Aorta (tissue), 5 donors: ENCODE measurements around the gene CSNK1A1. TPM values are rescaled to one million over a fixed set of nuclear protein-coding genes. Genes with fewer than 3 reads are reported as not detected.

Experiments used
- ATAC-seq: fragments of 200-7000 bp; cut with Tn5 transposase; one replicate; pipeline ENCODE4 v1.9.1; 2022; ENCODE audit warnings: moderate library complexity; ENCODE audit not compliant: low FRiP score
- DNase-seq, 2 donors: peaks; one replicate each; pipeline ENCODE4 v3.0.0-alpha.2; 2020
- H3K27ac ChIP-seq, 2 donors: one replicate each; pipeline ENCODE4 v1.5.1; 2013; ENCODE audit warnings: low read length in 2 of 2, mild to moderate bottlenecking in 2 of 2, moderate library complexity in 2 of 2, control low read depth in 1 of 2, inconsistent platforms in 1 of 2, low read depth in 1 of 2
- H3K27me3 ChIP-seq, 2 donors: one replicate each; pipeline ENCODE4 v1.6.1; 2013; ENCODE audit warnings: control low read depth in 1 of 2, low read length in 1 of 2, mild to moderate bottlenecking in 1 of 2, moderate library complexity in 1 of 2; ENCODE audit not compliant: insufficient read depth in 2 of 2, control insufficient read depth in 1 of 2
- H3K36me3 ChIP-seq, 2 donors: one replicate each; pipeline ENCODE4 v1.6.1; 2013; ENCODE audit warnings: control low read depth in 1 of 2, low read length in 1 of 2, mild to moderate bottlenecking in 1 of 2; ENCODE audit not compliant: insufficient read depth in 2 of 2, control insufficient read depth in 1 of 2
- H3K4me1 ChIP-seq, 2 donors: one replicate each; pipeline ENCODE4 v1.6.1; 2013; ENCODE audit warnings: low read length in 2 of 2, control low read depth in 1 of 2, mild to moderate bottlenecking in 1 of 2, moderate library complexity in 1 of 2; ENCODE audit not compliant: insufficient read depth in 2 of 2, control insufficient read depth in 1 of 2
- H3K4me3 ChIP-seq, 2 donors: one replicate each; pipeline ENCODE4 v1.5.1; 2013; ENCODE audit warnings: low read length in 2 of 2, control low read depth in 1 of 2, mild to moderate bottlenecking in 1 of 2
- H3K9me3 ChIP-seq: one replicate; pipeline ENCODE4 v1.6.1; 2013; ENCODE audit warnings: mild to moderate bottlenecking, low read length; ENCODE audit not compliant: control insufficient read depth
- WGBS, 2 donors: extraction: QIAGEN DNeasy Blood & Tissue Kit; methylation state at CpG; one replicate each; pipeline ENCODE4 v1.1.7; 2013; 5-methylcytosine and 5-hydroxymethylcytosine counted together
- intact Hi-C, 2 donors: fragments of 100-400 bp; cut with DNase I; formaldehyde crosslinking; loops; one replicate each; pipeline versions ENCODE4 v1.14.2 to v1.15.0; 2022
- polyA plus RNA-seq, 2 donors: library from polyadenylated mRNA; stranded (reverse); fragments of 200-250 nt; gene quantifications; one replicate each; pipeline ENCODE4 v1.2.3, GENCODE V29; 2013
- total RNA-seq, 2 donors: library from RNA; stranded (reverse); fragmentation: NEBNext Ultra II Directional; extraction: Animal tissue kit (Norgen Biotek cat#: 25700); gene quantifications; one replicate each; pipeline ENCODE4 v1.2.1, GENCODE V29; 2021
- donor health status: healthy with polysubstance abuse.
- donor health status: Bipolar disorder and iron deficiency.
- donor health status: DM: no; HTN: no; CAD: no.
- donor health status: DM: no; HTN: no; CAD: no.
- donor health status: DM: yes; HTN: yes; CAD: no.

The CSNK1A1 gene
- total and polyA plus RNA-seq, 4 donors = 100 to 242 (median 164) TPM

- ATAC-seq = peak; percentile 76
- no peaks in the 10 kb centered on the region for H3K27me3 ChIP-seq
Measured at GRCh38 chr5:149456597-149457392, 94.4 kb downstream of the CSNK1A1 start.

DNA sequence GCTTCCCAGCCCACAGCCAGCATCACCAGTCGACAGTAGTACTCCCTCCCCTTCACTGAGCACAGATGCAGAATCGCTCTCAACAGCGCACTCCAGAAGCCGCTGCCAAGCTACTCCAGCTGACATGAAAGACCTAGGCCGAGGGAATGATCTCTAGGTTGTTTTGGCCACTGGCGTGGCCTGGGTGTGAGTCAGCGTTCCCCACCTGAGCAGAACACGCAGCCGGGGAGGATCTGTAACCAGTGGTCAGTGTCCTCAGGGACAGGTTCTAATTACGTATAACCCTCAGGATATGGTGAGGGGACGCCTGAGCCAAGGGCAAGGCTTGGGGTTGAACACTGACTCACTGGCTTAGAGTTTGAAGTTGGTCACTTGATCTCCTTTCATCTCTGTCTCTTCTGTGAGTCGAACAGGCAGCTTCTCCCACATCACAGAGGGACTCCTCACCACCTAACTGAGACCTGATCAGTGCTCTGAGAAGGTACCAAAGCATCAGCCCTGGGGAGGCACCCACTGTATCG is 95.3 kb downstream of the CSNK1A1 start:
- peak overlapping the region; percentile 78 to 87 for H3K27ac ChIP-seq
- peaks cover 0 to 5% of the 10 kb centered on the region in 2 donors for H3K4me1 ChIP-seq
- H3K9me3 ChIP-seq = no peaks in the 10 kb centered on the region
- no peak overlapping the region for H3K4me3 ChIP-seq
- ATAC-seq (no peak), DNase-seq (no peak)
- no peaks in the 10 kb centered on the region for H3K36me3 ChIP-seq
- intact Hi-C loops = no loop called here
- WGBS, 2 donors = 84 to 85% methylated on average over 13 of the region's 13 CpGs
- H3K27me3 ChIP-seq = no peaks in the 10 kb centered on the region

More at GRCh38 chr5:149456597-149457392, 94.4 kb downstream of the CSNK1A1 start:
- H3K4me1 ChIP-seq = peaks cover 0 to 5% of the 10 kb centered on the region in 2 donors
- DNase-seq = no peak
- H3K4me3 ChIP-seq = no peak overlapping the region
- WGBS, 2 donors = 26% methylated on average over 6 of the region's 6 CpGs
- H3K9me3 ChIP-seq = no peaks in the 10 kb centered on the region
- intact Hi-C loops = no loop called here
- no peaks in the 10 kb centered on the region for H3K36me3 ChIP-seq
- peak overlapping the region; percentile 78 to 90 for H3K27ac ChIP-seq

DNA sequence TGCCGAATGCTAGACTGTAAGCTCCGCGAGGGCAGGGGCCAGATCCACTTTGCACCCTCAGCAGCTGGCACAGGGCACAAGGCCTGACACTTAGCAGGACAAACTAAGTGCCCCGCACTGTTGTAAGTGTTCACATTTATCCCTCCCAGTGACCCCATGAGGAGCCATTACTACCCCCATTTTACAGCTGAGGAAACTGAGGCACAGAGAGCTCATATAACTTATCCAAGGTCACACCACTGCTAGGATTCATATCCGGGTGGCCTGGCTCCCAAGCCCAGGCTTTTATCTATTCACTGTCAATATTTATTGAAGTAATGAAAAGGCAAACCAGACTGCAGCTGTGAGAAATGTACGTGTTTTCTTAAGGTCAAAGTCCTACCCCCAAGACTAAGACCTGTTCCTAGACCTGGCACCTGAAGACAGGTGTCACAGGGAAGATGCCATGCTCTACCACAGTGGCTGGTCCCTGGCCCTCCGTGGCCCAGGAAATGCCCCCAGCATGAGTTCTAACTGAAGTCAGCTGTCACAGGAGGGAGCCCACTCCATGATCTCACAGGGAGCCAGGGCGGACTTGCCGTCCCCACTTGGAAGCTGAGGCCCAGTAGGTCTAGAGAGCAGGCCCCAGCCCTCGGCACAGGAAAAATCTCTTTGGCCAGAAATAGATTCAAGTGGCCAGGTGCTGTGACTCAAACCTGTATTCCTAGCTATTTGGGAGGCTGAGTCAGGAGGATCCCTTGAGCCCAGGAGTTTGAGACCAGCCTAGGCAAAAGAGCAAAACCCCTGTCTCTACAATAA is 97.4 kb downstream of the CSNK1A1 start:
- no peaks in the 10 kb centered on the region for H3K36me3 ChIP-seq
- no peaks in the 10 kb centered on the region for H3K27me3 ChIP-seq
- intact Hi-C loops = loop anchor here (2.0 kb wide), 2 partner anchors 33 to 35 kb away; no protein-coding TSS in a partner anchor
- no peak overlapping the region for H3K4me3 ChIP-seq
- peak overlapping the region; percentile 40 to 98 for H3K27ac ChIP-seq
- no peak for ATAC-seq
- peaks cover 0 to 5% of the 10 kb centered on the region in 2 donors for H3K4me1 ChIP-seq
- WGBS, 2 donors = 70 to 77% methylated on average over 10 of the region's 10 CpGs
- DNase-seq = no peak
- H3K9me3 ChIP-seq = no peaks in the 10 kb centered on the region

DNA sequence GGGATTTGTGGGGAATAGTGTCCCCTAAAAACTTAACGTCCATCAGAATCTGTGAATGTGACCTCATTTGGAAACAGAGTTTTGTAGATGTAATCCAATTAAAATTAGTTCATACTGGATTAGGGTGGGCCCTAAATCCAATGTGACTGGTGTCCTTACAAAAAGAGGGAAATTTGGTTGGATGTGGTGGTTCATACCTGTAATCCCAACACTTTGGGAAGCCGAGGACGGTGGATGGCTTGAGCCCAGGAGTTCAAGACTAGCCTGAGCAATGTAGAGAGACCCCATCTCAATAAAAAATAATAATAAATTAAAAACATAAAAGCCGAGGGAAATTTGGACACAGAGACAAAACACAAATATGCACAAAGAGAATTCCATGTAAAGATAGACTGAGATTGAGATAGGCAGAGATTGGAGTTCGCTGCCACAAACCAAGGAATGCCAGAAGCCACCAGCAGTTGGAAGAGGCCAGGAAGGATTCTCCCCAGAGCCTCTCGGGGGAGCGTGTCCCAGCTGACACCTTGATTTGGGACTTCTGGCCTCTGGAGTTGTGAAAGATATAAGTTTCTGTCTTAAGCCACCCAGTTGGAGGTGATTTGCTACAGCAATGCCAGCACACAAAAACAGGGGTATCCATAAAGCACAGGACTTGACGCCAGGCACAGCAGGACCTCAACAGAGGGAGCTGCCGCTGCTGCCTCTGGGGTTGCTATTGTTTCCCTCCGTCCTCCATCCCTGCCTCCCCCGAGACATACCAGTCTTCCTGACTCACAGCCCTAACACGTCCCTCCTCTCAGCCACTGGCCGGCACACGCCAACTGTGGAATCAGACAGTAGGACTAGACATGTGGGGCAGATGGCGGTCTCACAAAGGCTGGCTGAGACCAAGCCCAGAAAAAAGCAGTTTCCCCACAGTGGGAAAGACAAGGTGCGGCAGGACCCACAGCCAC is 98.3 kb downstream of the CSNK1A1 start:
- intact Hi-C loops = loop anchor here (2.0 kb wide), 2 partner anchors 34 to 36 kb away; no protein-coding TSS in a partner anchor
- peaks cover 0 to 5% of the 10 kb centered on the region in 2 donors for H3K4me1 ChIP-seq
- H3K27ac ChIP-seq = peak overlapping the region; percentile 43 to 98
- H3K4me3 ChIP-seq = no peak overlapping the region
- H3K27me3 ChIP-seq = no peaks in the 10 kb centered on the region
- WGBS, 2 donors = 27 to 28% methylated on average over 16 of the region's 16 CpGs
- DNase-seq (peak; percentile 87 to 92), ATAC-seq (peak; percentile 73)
- no peaks in the 10 kb centered on the region for H3K9me3 ChIP-seq
- no peaks in the 10 kb centered on the region for H3K36me3 ChIP-seq

DNA sequence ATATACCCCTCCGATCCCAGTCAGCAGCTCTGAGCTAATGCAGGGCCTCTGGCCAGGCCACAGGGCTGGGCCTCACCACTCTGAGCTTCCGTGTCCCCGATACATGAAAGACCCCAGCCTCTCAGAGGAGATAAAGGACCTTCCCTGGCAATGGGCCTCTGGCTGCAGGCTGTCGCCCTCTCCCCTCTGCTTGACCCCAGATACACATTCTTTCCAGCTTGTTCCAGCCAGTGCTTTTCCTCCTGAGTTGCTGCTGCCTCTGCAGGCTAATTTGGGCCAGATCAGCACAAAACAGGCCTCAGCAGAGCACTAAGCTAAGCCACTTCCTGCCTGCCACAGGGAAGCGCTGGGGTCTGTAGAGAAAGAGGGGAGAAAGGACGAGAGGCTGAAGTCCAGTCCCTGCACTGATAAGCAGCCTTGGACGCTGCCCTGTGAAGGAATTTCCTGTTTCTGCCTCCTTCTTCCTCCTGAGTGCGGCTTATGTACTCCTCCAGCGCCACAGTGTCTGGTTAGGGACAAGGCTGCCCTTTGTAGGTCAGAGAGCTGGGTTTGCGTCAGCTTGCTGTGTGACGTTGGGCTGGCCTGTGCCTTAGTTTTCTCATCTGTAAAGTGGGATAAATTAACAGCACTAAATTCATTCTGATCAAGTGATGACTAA is 99.1 kb downstream of the CSNK1A1 start:
- no peaks in the 10 kb centered on the region for H3K36me3 ChIP-seq
- H3K4me3 ChIP-seq = no peak overlapping the region
- peaks cover 0 to 5% of the 10 kb centered on the region in 2 donors for H3K4me1 ChIP-seq
- H3K9me3 ChIP-seq = no peaks in the 10 kb centered on the region
- DNase-seq = peak in 1 of 2 donors; percentile 79
- ATAC-seq = peak; percentile 16
- H3K27ac ChIP-seq = peak overlapping the region; percentile 43 to 83
- no peaks in the 10 kb centered on the region for H3K27me3 ChIP-seq
- 3 to 5% methylated on average over 11 of the region's 11 CpGs for WGBS, 2 donors
- intact Hi-C loops = loop anchor here (2.0 kb wide), 2 partner anchors 35 to 37 kb away; no protein-coding TSS in a partner anchor

DNA sequence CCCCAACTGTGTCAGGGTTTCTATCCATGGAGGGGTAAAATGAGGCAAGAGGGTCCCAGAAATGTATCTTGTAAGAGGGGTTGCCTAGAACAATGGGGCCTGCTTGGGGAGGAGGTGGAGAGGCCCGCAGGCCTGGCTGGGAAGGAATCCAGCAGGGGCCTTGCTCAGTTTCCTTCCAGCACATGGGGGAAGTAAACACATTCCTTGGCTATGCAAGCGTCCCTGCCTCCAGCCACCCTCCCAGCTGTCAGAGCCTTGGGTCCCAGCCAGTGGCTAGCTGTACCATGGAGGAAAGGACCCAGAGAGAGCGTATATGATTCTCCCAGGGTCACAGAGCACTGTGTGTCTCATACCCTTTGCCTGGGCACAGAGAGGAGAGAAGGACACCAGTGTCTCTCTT is 101.0 kb downstream of the CSNK1A1 start:
- 3 to 7% methylated on average over 3 of the region's 3 CpGs for WGBS, 2 donors
- H3K36me3 ChIP-seq = no peaks in the 10 kb centered on the region
- H3K4me3 ChIP-seq = no peak overlapping the region
- peaks cover 0 to 3% of the 10 kb centered on the region in 2 donors for H3K4me1 ChIP-seq
- H3K27me3 ChIP-seq = no peaks in the 10 kb centered on the region
- DNase-seq (peak; percentile 86 to 90), ATAC-seq (peak; percentile 63)
- H3K9me3 ChIP-seq = no peaks in the 10 kb centered on the region
- peak overlapping the region; percentile 53 to 88 for H3K27ac ChIP-seq
- intact Hi-C loops = no loop called here

DNA sequence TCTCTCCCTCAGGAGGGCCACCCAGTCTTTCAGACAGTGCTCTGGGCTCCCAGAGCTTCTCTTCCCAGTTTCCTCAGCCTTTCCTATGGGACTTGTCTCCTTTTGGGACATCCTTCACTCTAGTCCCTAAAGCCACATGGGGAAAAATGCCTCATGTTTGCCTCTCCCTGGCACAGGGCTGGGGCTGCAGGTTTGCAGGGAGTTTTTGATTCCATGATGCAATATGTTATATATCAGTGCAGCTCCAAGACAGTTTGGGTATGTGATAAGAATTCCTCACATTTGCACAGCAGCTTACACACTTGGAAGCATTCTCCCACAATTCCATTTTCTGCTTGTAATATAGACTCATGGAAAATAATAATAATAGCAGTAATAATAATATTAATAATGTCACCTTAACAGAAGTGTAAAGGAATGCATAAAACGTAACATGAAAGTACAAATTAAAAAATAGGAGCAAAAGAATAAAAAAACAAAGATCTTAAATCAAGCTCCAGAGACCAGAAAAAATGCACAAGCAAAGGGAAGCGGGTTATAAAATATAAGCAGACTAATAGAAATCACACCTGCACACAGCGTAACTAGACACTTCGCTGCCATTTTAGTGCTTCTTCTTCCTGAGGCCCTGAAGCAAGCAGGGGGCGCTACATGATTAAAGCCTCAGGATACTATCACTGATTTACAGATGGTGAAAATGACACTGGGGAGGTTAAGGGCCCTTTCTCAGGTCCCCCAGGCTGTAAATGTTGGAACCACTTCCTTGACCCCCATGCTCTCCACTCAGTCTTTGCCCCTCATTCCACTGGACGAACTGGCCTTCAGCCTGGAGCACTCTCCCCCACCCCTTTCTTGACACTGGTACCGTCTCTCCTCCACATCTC is 102.2 kb downstream of the CSNK1A1 start:
- intact Hi-C loops = loop anchor here in 1 of 2 donors (5.0 kb wide), 1 partner anchor 103 kb away; the partner anchor contains the start of gene CSNK1A1
- peaks cover 0 to 3% of the 10 kb centered on the region in 2 donors for H3K4me1 ChIP-seq
- ATAC-seq (no peak), DNase-seq (no peak)
- no peaks in the 10 kb centered on the region for H3K27me3 ChIP-seq
- H3K4me3 ChIP-seq = no peak overlapping the region
- H3K9me3 ChIP-seq = no peaks in the 10 kb centered on the region
- H3K36me3 ChIP-seq = no peaks in the 10 kb centered on the region
- 82% methylated on average over 7 of the region's 7 CpGs for WGBS, 2 donors
- H3K27ac ChIP-seq = peak overlapping the region; percentile 53 to 88
